ACC112 (cell line): ENCODE results near the gene NHERF1.

ENCODE experiments used
- H2AFZ ChIP-seq: fragments of 200-600 bp; sonication (generic); one replicate; pipeline ENCODE4 v1.6.0; 2017; ENCODE audit warnings: antibody characterized with exemption, low read length; ENCODE audit not compliant: unreplicated experiment
- H3K27ac ChIP-seq: fragments of 200-600 bp; sonication (generic); 2 replicates; pipeline ENCODE4 v1.5.1; 2014; ENCODE audit warnings: low read depth, mild to moderate bottlenecking, antibody characterized with exemption, low read length, moderate library complexity
- H3K27me3 ChIP-seq: fragments of 200-600 bp; sonication (generic); 2 replicates; pipeline ENCODE4 v1.6.1; 2014; ENCODE audit warnings: mild to moderate bottlenecking, antibody characterized with exemption, low read length, moderate library complexity, mixed read lengths; ENCODE audit not compliant: insufficient read depth
- H3K36me3 ChIP-seq: fragments of 200-600 bp; sonication (generic); 2 replicates; pipeline ENCODE4 v1.6.1; 2016; ENCODE audit warnings: mild to moderate bottlenecking, antibody characterized with exemption, low read length, moderate library complexity, mixed read lengths; ENCODE audit not compliant: insufficient read depth
- H3K4me1 ChIP-seq: fragments of 200-600 bp; sonication (generic); one replicate; pipeline ENCODE4 v1.6.1; 2016; ENCODE audit warnings: low read length, mixed read lengths; ENCODE audit not compliant: insufficient read depth, unreplicated experiment, control insufficient read depth
- H3K4me3 ChIP-seq: fragments of 200-600 bp; sonication (generic); 2 replicates; pipeline ENCODE4 v1.5.1; 2014; ENCODE audit warnings: mild to moderate bottlenecking, low read depth, low read length
- H3K79me2 ChIP-seq: fragments of 200-600 bp; sonication (generic); one replicate; pipeline ENCODE4 v1.6.0; 2016; ENCODE audit warnings: low read length; ENCODE audit not compliant: control insufficient read depth, unreplicated experiment, insufficient read depth

NHERF1 gene

DNA sequence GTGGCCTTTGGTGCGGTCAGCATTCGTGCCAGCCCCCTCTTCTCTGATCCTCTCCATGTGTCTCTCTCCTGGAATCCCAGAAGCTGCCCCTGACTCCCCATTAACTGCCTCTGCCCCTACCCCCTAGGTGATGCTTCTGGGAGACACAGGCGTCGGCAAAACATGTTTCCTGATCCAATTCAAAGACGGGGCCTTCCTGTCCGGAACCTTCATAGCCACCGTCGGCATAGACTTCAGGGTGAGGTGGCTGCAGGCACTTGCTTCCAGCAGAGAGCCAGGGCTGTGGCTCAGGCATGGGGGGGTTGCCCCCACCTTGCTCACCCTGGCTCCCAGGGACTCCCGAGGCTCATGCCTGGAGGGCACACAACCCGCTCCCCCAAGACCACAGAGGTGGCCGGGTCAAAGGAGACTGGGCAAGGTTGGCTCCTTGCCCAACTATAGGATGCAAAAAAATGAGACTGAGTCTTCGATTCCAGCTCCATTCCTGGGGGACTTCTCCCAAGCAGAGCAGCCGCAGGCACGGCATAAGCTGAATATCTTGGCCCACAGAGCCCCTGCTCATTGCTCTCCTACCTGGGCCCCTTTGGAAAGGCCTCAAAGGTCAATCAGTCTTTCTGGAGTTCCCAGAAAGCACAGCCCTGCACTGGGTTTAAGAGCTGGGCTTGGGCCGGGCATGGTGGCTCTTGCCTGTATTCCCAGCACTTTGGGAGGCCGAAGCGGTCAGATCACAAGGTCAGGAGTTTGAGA, 7.6 kb upstream of the NHERF1 start:
- H3K36me3 ChIP-seq, result no peaks in the 10 kb centered on the region
- no peak overlapping the region for H3K4me3 ChIP-seq
- H3K27ac ChIP-seq, result no peak overlapping the region
- H2AFZ ChIP-seq, result no peak overlapping the region
- peaks cover 45% of the 10 kb centered on the region for H3K27me3 ChIP-seq
- no peaks in the 10 kb centered on the region for H3K4me1 ChIP-seq
- H3K79me2 ChIP-seq, result no peaks in the 10 kb centered on the region

GRCh38 chr17:74742153-74742515, 6.3 kb upstream of the NHERF1 start:
- H3K79me2 ChIP-seq, result no peaks in the 10 kb centered on the region
- no peaks in the 10 kb centered on the region for H3K4me1 ChIP-seq
- H3K27me3 ChIP-seq, result peaks cover 32% of the 10 kb centered on the region
- H2AFZ ChIP-seq, result no peak overlapping the region
- H3K4me3 ChIP-seq, result no peak overlapping the region
- H3K27ac ChIP-seq, result no peak overlapping the region
- H3K36me3 ChIP-seq, result no peaks in the 10 kb centered on the region

DNA sequence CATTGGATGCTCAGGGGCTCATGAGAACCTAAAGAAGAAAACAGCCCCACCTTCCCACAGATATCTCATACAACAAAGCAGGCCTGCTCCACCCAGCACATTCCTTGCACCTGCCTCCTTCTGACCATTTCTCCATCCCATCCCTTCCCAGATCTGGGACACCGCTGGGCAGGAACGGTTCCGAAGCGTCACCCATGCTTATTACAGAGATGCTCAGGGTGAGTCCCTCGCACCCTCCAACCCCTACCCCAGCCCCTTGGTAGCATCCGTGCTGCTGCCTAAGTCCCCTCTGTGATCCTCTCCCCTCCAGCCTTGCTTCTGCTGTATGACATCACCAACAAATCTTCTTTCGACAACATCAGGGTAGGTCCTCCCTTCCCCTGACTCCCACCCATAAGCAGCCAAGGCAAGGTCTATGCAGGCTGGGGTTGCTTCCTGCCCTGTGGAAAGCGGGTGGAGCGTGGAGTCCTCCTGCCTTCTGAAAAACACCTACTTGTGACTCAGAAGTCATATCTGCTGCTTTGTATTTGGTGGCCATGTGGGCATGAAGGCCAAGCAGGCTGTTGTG, 5.4 kb upstream of the NHERF1 start:
- Histone ChIP-seq H3K79me2 (no peaks in the 10 kb centered on the region), H2AFZ (no peak overlapping the region), H3K36me3 (no peaks in the 10 kb centered on the region), H3K4me3 (no peak overlapping the region), H3K27me3 (peaks cover 22% of the 10 kb centered on the region), H3K4me1 (no peaks in the 10 kb centered on the region), H3K27ac (no peak overlapping the region)

- Histone ChIP-seq H2AFZ (no peak overlapping the region), H3K4me1 (no peaks in the 10 kb centered on the region), H3K27me3 (peaks cover 18% of the 10 kb centered on the region), H3K36me3 (no peaks in the 10 kb centered on the region), H3K79me2 (no peaks in the 10 kb centered on the region), H3K27ac (no peak overlapping the region), H3K4me3 (no peak overlapping the region)
Observed at GRCh38 chr17:74743755-74744154, 4.7 kb upstream of the NHERF1 start.

- peaks cover 18% of the 10 kb centered on the region for H3K27me3 ChIP-seq
- no peaks in the 10 kb centered on the region for H3K4me1 ChIP-seq
- H3K36me3 ChIP-seq, result no peaks in the 10 kb centered on the region
- no peaks in the 10 kb centered on the region for H3K79me2 ChIP-seq
- no peak overlapping the region for H3K4me3 ChIP-seq
- H2AFZ ChIP-seq, result no peak overlapping the region
- H3K27ac ChIP-seq, result no peak overlapping the region
Observed at GRCh38 chr17:74744349-74744713, 4.1 kb upstream of the NHERF1 start.

- Histone ChIP-seq H3K4me3 (no peak overlapping the region), H3K27ac (no peak overlapping the region), H3K36me3 (no peaks in the 10 kb centered on the region), H2AFZ (no peak overlapping the region), H3K27me3 (peaks cover 24% of the 10 kb centered on the region), H3K4me1 (no peaks in the 10 kb centered on the region), H3K79me2 (no peaks in the 10 kb centered on the region)
Observed at GRCh38 chr17:74744714-74745547, 3.5 kb upstream of the NHERF1 start.

GRCh38 chr17:74745548-74746177, 2.8 kb upstream of the NHERF1 start:
- no peak overlapping the region for H2AFZ ChIP-seq
- no peaks in the 10 kb centered on the region for H3K4me1 ChIP-seq
- no peak overlapping the region for H3K27ac ChIP-seq
- no peaks in the 10 kb centered on the region for H3K79me2 ChIP-seq
- peaks cover 21% of the 10 kb centered on the region for H3K27me3 ChIP-seq
- no peak overlapping the region for H3K4me3 ChIP-seq
- no peaks in the 10 kb centered on the region for H3K36me3 ChIP-seq

DNA sequence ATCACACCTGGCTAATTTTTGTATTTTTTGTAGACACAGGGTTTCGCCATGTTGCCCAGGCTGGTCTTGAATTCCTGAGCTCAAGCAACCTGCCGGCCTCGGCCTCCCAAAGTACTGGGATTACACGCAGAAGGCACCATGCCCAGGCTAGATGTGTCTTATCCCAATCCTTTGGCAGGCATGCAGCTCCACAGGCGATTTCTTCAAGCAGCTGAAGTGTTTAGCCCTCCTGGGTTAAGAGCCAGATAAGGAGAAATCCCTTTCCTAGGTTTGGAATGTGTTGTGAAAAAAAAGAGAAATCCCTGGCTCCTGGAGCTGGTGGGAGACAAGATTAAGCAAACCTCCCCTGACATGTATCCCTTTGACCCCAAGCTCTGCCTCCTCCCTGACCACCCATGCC, 2.1 kb upstream of the NHERF1 start:
- no peak overlapping the region for H2AFZ ChIP-seq
- no peaks in the 10 kb centered on the region for H3K36me3 ChIP-seq
- H3K79me2 ChIP-seq, result no peaks in the 10 kb centered on the region
- no peak overlapping the region for H3K27ac ChIP-seq
- peaks cover 21% of the 10 kb centered on the region for H3K27me3 ChIP-seq
- no peaks in the 10 kb centered on the region for H3K4me1 ChIP-seq
- H3K4me3 ChIP-seq, result no peak overlapping the region

- Histone ChIP-seq H3K27me3 (peaks cover 20% of the 10 kb centered on the region), H3K36me3 (no peaks in the 10 kb centered on the region), H3K4me3 (no peak overlapping the region), H3K4me1 (no peaks in the 10 kb centered on the region), H3K79me2 (no peaks in the 10 kb centered on the region), H2AFZ (no peak overlapping the region), H3K27ac (no peak overlapping the region)
Observed at GRCh38 chr17:74746922-74747321, 1.5 kb upstream of the NHERF1 start.

GRCh38 chr17:74748279-74748528, 224 bp upstream of the NHERF1 start:
- no peaks in the 10 kb centered on the region for H3K79me2 ChIP-seq
- H3K27ac ChIP-seq, result no peak overlapping the region
- no peaks in the 10 kb centered on the region for H3K4me1 ChIP-seq
- peak overlapping the region; percentile 75 for H3K4me3 ChIP-seq
- H3K27me3 ChIP-seq, result peaks cover 18% of the 10 kb centered on the region
- no peaks in the 10 kb centered on the region for H3K36me3 ChIP-seq
- peak overlapping the region; percentile 4 for H2AFZ ChIP-seq
